GM23248 (cell line): ENCODE data around the gene STKLD1.

Experiments used
- EZH2 ChIP-seq: fragments of 200-600 bp; sonication (generic); IDR thresholded peaks from 2 replicates; pipeline ENCODE4 v1.6.1; 2018; ENCODE audit warnings: antibody characterized with exemption, mild to moderate bottlenecking; ENCODE audit not compliant: insufficient read depth, poor library complexity, severe bottlenecking
- EZH2phosphoT487 ChIP-seq: fragments of 200-600 bp; sonication (generic); IDR thresholded peaks from 2 replicates; pipeline ENCODE4 v1.6.1; 2018; ENCODE audit warnings: antibody characterized with exemption, moderate library complexity, mild to moderate bottlenecking, low read depth; ENCODE audit not compliant: insufficient read depth

DNA sequence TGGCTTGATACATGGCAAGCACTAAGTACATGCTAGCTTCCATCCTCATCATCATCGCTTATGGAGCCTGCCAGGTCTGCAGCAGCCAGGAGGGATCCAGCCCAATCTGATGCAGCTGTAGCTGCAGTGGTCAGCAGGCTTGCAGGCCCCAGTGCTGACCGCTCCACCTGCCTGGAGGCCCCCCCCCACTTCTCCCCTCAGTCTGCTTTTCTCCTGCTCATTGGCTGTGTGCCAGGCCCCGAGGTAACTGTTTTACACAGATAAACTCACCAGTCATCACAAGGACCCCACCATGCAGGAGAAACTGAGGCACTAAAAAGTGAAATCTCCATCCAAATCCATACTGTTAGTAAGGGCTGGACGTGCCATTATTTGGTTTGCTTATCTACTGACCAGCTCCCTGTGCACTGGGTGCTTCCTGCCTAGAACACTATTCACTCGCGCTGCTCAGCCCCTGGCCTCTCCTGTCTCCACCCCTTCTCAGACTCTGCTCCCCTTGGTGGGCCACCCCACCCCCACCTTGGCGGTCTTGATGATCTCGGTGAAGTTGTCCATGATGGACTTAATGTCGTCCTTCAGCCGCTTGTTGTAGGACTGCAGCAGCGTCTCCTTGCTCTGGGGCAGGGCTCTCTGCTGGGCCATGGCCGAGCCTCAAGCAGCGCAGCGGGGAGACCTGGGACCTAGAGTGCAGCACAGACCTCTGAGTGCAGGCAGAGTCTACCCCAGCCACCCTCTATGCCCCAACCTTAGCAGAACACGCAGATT lies 30.0 kb upstream of the STKLD1 start:
- TF ChIP-seq EZH2 (no peak), EZH2phosphoT487 (no peak)
